Stimulated activated CD8-positive, alpha-beta memory T cell treated with anti-CD3 and anti-CD28 coated beads, Interleukin-15, amount 100 ng/mL, for 1 hour (primary cell): ENCODE measurements around the gene ENPP3.
"Not testable (repeated sequence)": the region's sequence is repeated elsewhere in the genome, so short reads cannot be mapped to it uniquely, and the experiment has no call there.

Source experiments
- DNase-seq: peaks from one replicate; pipeline ENCODE4 v3.0.0-alpha.2; 2020; ENCODE audit warnings: low read depth

Gene ENPP3

GRCh38 chr6:131687022-131687421 lies 49.9 kb downstream of the ENPP3 start:
- no peak for DNase-seq

- DNase-seq = no peak
Observed at GRCh38 chr6:131688286-131688685, 51.2 kb downstream of the ENPP3 start.

DNA sequence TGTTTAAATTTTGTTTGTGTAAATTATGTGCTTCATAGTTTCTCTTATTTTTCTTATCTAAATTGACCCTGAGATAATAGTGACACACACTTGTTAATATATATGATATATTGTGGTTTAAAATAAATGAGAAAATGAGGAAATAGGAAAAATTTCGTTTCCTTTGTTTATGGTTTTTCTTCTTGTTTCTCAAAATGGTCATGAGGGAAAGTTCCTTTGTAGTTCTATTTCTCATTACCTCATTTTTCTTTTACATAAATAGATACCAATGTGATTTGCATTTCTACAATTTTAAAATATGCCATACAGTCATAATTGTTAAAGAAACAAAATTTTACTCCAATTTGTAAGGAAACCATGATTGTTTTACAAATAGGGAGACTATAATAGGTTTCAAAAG lies 54.9 kb downstream of the ENPP3 start:
- DNase-seq = no peak

GRCh38 chr6:131692589-131692988 lies 55.5 kb downstream of the ENPP3 start:
- no peak for DNase-seq

- DNase-seq = no peak
Observed at GRCh38 chr6:131693384-131693783, 56.3 kb downstream of the ENPP3 start.

DNA sequence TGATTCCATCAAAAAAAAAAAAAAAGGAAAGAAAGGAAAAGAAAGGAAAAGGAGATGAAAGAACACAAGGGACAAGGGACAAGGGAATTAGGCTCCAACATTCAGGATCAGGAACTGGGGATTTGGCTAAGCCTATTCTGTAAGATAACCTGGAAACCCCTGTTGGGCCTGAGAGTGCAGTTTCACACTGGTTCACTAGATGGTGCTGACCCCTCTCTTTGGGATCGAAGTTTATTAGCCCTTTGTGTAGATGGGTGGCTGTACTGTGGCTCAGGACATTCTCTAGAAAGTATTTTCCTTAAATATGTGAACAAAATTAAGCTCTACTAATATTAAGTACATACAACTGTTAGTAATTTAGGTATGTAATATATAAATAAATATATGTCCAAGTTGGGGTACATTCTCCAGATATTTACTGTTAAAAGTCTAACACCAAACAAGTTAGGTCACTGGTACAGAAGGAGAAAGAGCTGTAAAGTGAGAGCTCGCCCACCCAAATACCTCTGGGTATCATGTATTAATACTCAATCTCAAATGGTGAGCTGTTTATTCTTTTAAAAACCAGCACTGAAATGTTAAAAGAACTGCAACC lies 57.8 kb downstream of the ENPP3 start:
- no peak for DNase-seq

GRCh38 chr6:131696956-131697355 lies 59.9 kb downstream of the ENPP3 start:
- DNase-seq = no peak

- DNase-seq = not testable (repeated sequence)
Observed at GRCh38 chr6:131700851-131701250, 63.7 kb downstream of the ENPP3 start.

DNA sequence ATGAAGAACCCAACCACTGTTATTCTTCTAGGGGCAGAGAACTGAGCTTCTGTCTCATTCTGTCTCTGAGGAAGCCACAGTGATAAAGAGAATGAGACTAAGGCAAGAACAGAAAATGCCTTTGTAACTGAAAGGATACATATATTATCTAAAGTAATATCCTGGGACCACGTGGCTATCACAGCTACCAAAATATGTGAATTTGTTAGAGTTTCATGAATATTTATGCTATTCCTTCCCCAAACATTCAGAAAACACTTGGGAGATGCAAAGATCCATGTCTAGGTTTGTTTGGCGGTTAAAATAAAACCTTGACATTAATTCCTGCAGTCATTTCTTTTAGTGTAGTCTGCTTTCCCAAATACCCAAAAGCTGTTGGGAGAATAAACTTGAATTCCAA lies 66.8 kb downstream of the ENPP3 start:
- DNase-seq = not testable (repeated sequence)

DNA sequence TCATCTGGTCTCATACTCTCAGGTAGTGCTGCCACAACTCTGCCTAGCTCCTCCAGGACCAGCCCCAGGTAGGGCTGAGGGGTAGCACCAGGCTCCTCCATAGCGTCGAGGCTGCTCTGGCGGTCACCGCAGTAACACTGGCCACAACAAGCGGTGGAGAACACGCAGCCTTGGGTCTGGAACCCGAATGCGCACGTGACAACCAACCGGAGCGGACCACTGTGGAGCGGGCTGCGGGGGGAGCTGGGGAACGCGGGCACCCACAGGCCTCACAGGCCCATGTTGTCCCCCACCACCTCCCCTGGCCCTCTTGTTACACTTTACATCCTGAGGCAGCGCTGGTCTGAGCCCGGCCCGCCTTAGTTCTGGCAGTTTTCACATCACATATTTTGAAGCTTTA lies 73.8 kb downstream of the ENPP3 start, which contains the start of gene CTAGE9:
Gene CTAGE9, minus strand, starts transcription at position 101 of the 400 bp plus-strand sequence. Its CDS starts 0 bp downstream, at position 101.
- DNase-seq = not testable (repeated sequence)

DNA sequence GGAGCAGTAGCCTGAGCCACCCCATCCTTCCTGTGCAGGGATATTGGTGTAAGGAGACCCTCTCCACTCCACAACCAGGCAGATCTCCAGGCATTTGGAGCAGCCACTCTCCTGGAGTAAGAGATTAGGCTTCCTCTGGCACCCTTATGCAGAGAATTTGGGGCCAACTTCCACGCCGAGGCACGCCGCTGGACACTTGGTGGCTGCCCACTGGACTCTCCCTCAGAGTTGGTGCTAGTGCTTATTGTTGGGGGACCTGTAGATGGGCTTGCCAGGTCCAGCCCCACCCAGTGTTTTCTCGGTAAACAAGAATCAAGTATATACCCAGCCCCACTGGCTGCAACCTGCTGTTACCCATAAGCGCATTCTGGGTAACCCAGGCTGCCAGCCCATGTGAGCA lies 78.5 kb downstream of the ENPP3 start:
- DNase-seq = not testable (repeated sequence)

DNA sequence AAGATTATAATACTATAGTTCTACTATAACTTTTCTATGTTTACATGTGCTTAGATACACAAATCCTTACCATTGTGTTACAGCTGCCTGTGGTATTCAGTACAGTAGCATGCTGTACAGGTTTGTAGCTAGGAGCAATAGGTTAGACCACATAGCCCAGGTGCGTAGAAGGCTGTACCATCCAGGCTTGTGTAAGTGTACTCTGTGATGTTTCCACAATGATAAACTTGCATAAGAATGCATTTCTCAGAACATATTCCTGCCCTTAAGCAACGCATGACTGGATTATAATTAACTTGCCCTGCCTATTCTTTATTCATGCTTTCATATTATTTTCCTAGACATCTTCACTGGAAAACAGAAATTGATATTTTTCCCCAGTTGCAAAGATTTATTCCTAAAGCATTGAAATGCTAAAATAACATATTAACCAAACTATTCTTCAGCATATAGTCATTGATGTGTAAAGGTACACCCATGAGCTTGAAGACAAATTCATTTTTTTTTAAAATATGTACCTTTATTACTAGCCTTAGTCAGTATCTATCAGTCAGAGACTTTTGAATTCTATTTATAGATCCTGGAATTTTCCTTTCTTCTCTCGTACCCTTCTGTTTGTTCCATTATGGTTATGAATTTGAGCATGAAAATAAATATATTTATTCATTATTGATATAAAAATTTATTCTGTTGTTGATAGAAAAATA lies 80.9 kb downstream of the ENPP3 start:
- no peak for DNase-seq

GRCh38 chr6:131721161-131721560 lies 84.1 kb downstream of the ENPP3 start:
- DNase-seq = no peak

- no peak for DNase-seq
Observed at GRCh38 chr6:131724114-131724513, 87.0 kb downstream of the ENPP3 start.

- DNase-seq = no peak
Observed at GRCh38 chr6:131727467-131727866, 90.4 kb downstream of the ENPP3 start.

- DNase-seq = no peak
Observed at GRCh38 chr6:131727868-131728267, 90.8 kb downstream of the ENPP3 start.

DNA sequence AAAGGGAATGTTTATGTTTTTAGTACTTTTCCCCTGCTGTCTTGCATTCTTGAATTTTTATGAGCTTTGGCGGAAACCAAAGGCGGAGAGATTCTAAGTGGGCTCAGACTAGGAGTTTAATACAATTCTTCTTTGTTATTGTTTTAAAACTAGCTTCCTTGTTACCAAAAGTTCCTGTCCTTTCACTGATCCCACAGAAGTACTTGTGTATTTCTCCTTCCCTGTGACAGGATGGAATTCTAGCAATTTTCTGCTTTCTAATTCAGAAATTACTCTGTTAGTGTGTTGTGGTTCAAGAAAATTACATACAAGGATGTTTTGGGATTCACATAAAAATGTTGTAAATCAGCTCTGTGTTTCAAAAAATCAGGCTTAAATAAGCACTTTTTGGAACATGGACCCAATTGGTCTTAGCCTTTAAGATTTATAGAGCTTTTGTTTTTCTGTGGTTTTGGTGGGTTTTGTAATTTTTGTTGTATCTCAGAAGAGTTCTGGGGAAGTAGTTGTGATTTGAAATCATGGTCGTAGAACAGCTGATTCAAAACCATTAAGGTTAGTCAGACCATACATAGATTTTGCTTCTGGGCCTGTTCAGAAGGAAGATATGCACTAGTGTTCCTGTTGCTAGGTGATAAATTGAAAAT lies 91.3 kb downstream of the ENPP3 start:
- DNase-seq = no peak

DNA sequence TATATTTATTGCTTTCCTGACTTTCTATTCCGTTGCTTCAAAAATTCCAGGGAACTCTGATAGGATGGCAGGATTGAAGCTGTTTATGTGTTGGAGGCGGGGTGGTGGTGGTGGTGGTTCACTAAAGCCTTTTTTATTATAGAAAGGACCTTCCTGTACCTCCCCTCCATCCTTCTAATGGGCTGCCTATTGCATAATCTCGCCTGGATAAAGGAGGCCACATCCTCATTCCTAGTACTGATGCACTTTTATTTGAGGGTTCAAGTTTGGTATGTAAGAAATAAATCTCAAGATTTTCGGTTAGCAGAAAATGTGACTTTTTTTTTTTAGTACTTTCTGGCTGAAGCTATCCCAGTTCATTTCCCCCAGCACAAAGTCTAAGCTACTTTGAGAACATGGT lies 92.4 kb downstream of the ENPP3 start:
- no peak for DNase-seq

- DNase-seq = no peak
Observed at GRCh38 chr6:131730264-131730663, 93.2 kb downstream of the ENPP3 start.

DNA sequence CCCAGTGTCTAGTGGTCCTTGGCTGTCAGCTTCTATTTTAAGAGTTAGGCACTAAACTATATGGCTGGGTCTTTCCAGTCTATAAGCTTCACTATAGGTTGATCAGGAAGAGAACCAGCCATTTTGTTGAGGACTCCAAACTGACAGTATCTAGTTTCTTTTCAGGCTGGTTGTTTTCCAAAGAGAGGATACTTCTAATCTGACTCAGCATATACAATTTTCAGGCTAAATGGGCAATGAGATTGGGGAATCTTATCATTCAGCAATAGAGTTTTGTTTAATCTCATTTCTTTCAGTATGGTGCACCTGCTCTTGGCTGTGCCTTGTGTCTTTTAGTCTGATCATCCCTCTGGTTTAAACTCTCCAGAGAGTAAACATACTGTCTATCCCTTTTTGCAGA lies 94.1 kb downstream of the ENPP3 start:
- no peak for DNase-seq

GRCh38 chr6:131733376-131734016 lies 96.4 kb downstream of the ENPP3 start:
- DNase-seq = no peak

DNA sequence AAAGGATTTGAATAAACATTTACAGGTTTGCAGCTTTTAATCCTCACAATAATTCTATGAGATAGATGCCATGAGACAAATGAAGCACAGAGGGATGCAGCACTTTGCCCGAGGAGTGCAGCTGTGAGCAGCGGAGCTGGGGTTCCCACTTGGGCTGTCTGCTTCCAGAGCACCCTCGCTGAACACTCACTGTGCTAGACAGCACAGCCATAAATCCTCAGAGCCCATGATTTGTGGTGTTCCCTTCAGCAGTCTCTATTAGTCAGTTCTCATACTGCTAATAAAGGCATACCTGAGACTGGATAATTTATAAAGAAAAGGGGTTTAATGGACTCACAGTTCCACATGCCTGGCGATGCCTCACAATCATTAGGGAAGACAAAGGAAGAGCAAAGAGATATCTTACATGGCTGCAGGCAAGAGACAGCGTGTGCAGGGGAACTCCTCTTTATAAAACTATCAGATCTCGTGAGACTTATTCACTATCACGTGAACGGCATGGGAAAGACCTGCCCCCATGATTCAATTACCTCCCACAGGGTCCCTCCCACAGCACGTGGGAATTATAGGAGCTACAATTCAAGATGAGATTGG lies 99.0 kb downstream of the ENPP3 start:
- no peak for DNase-seq
